ENCODE measurements around the gene ARHGEF28.

ARHGEF28 gene

DNA sequence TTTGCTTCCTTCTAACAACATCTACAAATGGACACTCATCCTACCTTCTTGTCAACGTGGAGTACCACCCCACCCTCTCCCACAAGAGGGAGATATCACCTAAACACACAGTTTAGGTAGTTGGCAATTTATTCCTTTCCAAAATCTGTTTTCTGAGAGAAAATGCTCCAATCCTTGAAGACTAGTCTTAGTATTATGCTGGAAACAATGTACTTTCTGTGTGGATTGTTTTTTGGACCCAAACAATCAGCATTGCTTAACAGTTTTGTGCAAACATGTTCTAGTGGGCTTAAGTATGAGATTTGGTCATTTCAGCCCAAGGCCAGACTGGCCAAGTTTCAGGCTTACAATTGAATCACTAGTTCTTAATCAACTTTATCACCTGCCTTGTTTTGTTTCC lies 359.1 kb downstream of the ARHGEF28 start:
- H3K9ac ChIP-seq (ENCODE audit: low read length): no peak overlapping the region
- H3K4me3 ChIP-seq (ENCODE audit: insufficient read depth in 1 of 2, low read depth in 1 of 2, low read length in 2 of 2): no peak overlapping the region
- no peak overlapping the region for H3K18ac ChIP-seq (ENCODE audit: low read depth in 1 of 2, low read length in 2 of 2)
- no peak overlapping the region for H2BK15ac ChIP-seq (ENCODE audit: low read depth, poor library complexity, severe bottlenecking)
- no peaks in the 10 kb centered on the region for H3K79me1 ChIP-seq (replicated peaks; ENCODE audit: low read length, poor library complexity, severe bottlenecking)
- H3K27ac ChIP-seq (ENCODE audit: low read length, poor library complexity, severe bottlenecking): no peak overlapping the region
- H2BK120ac ChIP-seq (ENCODE audit: low read depth, low read length): no peak overlapping the region
- H3K23ac ChIP-seq (ENCODE audit: low read length in 2 of 2): no peak overlapping the region
- no peak overlapping the region for H2AK5ac ChIP-seq (ENCODE audit: low read length, severe bottlenecking)
- H3K27me3 ChIP-seq (ENCODE audit: control insufficient read depth in 1 of 2, insufficient read depth in 1 of 2, low read length in 2 of 2): peaks cover 0 to 14% of the 10 kb centered on the region in 2 experiments
- no peak overlapping the region for H3K14ac ChIP-seq (ENCODE audit: low read length in 2 of 2)
- H3K4me1 ChIP-seq (ENCODE audit: control insufficient read depth, insufficient read depth, low read depth, low read length): peaks cover 2% of the 10 kb centered on the region
- H2AFZ ChIP-seq (ENCODE audit: low read depth, low read length): no peak overlapping the region
- H3K4ac ChIP-seq (ENCODE audit: low read depth in 1 of 2, low read length in 2 of 2): no peak overlapping the region
- H2BK5ac ChIP-seq (ENCODE audit: low read depth, low read length, poor library complexity, severe bottlenecking): no peak overlapping the region
- H3K36me3 ChIP-seq (ENCODE audit: control insufficient read depth in 1 of 2, insufficient read depth in 2 of 2, low read depth in 1 of 2, low read length in 2 of 2): no peaks in the 10 kb centered on the region
- no peak for DNase-seq
- 0% methylated on average over 1 of the region's 1 CpG for whole genome bisulfite sequencing
- peaks cover 3% of the 10 kb centered on the region for H3K9me3 ChIP-seq (ENCODE audit: control insufficient read depth, low read length)
- H4K8ac ChIP-seq (ENCODE audit: low read length): no peak overlapping the region
- H2BK12ac ChIP-seq (ENCODE audit: low read length in 2 of 2): no peak overlapping the region
- H3K4me2 ChIP-seq (ENCODE audit: low read length, poor library complexity, severe bottlenecking): no peak overlapping the region
- H4K91ac ChIP-seq (ENCODE audit: low read length): no peak overlapping the region

DNA sequence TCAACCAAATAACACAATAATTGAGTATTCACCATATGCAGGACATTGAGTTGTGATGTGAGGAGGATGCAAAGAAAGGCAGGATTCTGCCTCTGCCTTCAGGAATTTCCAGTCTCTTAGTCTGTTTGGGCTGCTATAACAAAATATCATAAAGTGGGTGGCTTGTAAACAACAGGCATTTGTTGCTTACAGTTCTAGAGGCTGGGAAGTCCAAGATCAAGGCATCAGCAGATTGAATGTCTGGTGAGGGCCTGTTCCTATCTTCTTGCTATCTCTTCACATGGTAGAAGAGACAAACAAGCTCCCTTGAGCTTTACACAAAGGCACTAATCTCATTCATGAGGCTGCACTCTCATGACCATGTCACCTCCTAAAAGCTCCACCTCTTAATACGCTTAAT lies 360.7 kb downstream of the ARHGEF28 start:
- no peak overlapping the region for H2BK5ac ChIP-seq (ENCODE audit: low read depth, low read length, poor library complexity, severe bottlenecking)

DNA sequence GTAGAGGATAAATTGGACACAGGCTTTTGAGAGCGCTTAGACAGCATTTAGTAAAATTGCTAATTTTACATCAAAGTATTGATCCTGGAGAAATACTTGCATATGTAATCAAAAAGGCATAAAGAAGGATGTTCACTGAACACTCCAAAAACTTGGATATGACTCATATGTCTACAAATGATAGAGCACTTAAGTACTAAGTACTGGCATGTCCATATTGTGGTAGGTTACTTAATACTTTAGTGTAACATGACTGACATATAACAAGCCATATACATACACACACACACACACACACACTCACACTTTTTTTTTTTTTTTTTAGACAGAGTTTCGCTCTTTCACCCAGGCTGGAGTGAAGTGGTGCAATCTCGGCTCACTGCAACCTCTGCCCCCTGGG lies 361.9 kb downstream of the ARHGEF28 start:
- Histone ChIP-seq H3K18ac (ENCODE audit: low read depth in 1 of 2, low read length in 2 of 2) (no peak overlapping the region), H2BK12ac (ENCODE audit: low read length in 2 of 2) (no peak overlapping the region), H3K36me3 (ENCODE audit: control insufficient read depth in 1 of 2, insufficient read depth in 2 of 2, low read depth in 1 of 2, low read length in 2 of 2) (no peaks in the 10 kb centered on the region), H3K4me3 (ENCODE audit: insufficient read depth in 1 of 2, low read depth in 1 of 2, low read length in 2 of 2) (no peak overlapping the region), H2BK120ac (ENCODE audit: low read depth, low read length) (no peak overlapping the region), H3K79me1 (replicated peaks; ENCODE audit: low read length, poor library complexity, severe bottlenecking) (no peaks in the 10 kb centered on the region), H4K91ac (ENCODE audit: low read length) (no peak overlapping the region), H3K27ac (ENCODE audit: low read length, poor library complexity, severe bottlenecking) (no peak overlapping the region), H3K9ac (ENCODE audit: low read length) (no peak overlapping the region), H2AFZ (ENCODE audit: low read depth, low read length) (no peak overlapping the region), H4K8ac (ENCODE audit: low read length) (no peak overlapping the region), H2BK15ac (ENCODE audit: low read depth, poor library complexity, severe bottlenecking) (no peak overlapping the region), H2AK5ac (ENCODE audit: low read length, severe bottlenecking) (no peak overlapping the region), H3K4ac (ENCODE audit: low read depth in 1 of 2, low read length in 2 of 2) (no peak overlapping the region), H3K23ac (ENCODE audit: low read length in 2 of 2) (no peak overlapping the region), H3K4me1 (ENCODE audit: control insufficient read depth, insufficient read depth, low read depth, low read length) (peaks cover 2% of the 10 kb centered on the region), H3K9me3 (ENCODE audit: control insufficient read depth, low read length) (no peaks in the 10 kb centered on the region), H3K27me3 (ENCODE audit: control insufficient read depth in 1 of 2, insufficient read depth in 1 of 2, low read length in 2 of 2) (peaks cover 0 to 32% of the 10 kb centered on the region in 2 experiments), H2BK5ac (ENCODE audit: low read depth, low read length, poor library complexity, severe bottlenecking) (no peak overlapping the region), H3K4me2 (ENCODE audit: low read length, poor library complexity, severe bottlenecking) (no peak overlapping the region), H3K14ac (ENCODE audit: low read length in 2 of 2) (no peak overlapping the region)
- 100% methylated on average over 1 of the region's 3 CpGs for WGBS
- DNase-seq: peak; percentile 6

More for the DNA sequence above, 360.7 kb downstream of the ARHGEF28 start:
- peaks cover 0 to 22% of the 10 kb centered on the region in 2 experiments for H3K27me3 ChIP-seq (ENCODE audit: control insufficient read depth in 1 of 2, insufficient read depth in 1 of 2, low read length in 2 of 2)
- H3K4ac ChIP-seq (ENCODE audit: low read depth in 1 of 2, low read length in 2 of 2): no peak overlapping the region
- no peak overlapping the region for H2BK15ac ChIP-seq (ENCODE audit: low read depth, poor library complexity, severe bottlenecking)
- H4K8ac ChIP-seq (ENCODE audit: low read length): no peak overlapping the region
- no peaks in the 10 kb centered on the region for H3K79me1 ChIP-seq (replicated peaks; ENCODE audit: low read length, poor library complexity, severe bottlenecking)
- no peak overlapping the region for H3K4me3 ChIP-seq (ENCODE audit: insufficient read depth in 1 of 2, low read depth in 1 of 2, low read length in 2 of 2)
- H2AFZ ChIP-seq (ENCODE audit: low read depth, low read length): no peak overlapping the region
- WGBS: 94% methylated on average over 1 of the region's 1 CpG
- H4K91ac ChIP-seq (ENCODE audit: low read length): no peak overlapping the region
- H3K14ac ChIP-seq (ENCODE audit: low read length in 2 of 2): no peak overlapping the region
- no peak overlapping the region for H3K18ac ChIP-seq (ENCODE audit: low read depth in 1 of 2, low read length in 2 of 2)
- no peaks in the 10 kb centered on the region for H3K36me3 ChIP-seq (ENCODE audit: control insufficient read depth in 1 of 2, insufficient read depth in 2 of 2, low read depth in 1 of 2, low read length in 2 of 2)
- no peak overlapping the region for H3K23ac ChIP-seq (ENCODE audit: low read length in 2 of 2)
- no peak overlapping the region for H2AK5ac ChIP-seq (ENCODE audit: low read length, severe bottlenecking)
- no peak overlapping the region for H3K9ac ChIP-seq (ENCODE audit: low read length)
- H2BK12ac ChIP-seq (ENCODE audit: low read length in 2 of 2): no peak overlapping the region
- H3K27ac ChIP-seq (ENCODE audit: low read length, poor library complexity, severe bottlenecking): no peak overlapping the region
- H3K4me1 ChIP-seq (ENCODE audit: control insufficient read depth, insufficient read depth, low read depth, low read length): peaks cover 2% of the 10 kb centered on the region
- H3K9me3 ChIP-seq (ENCODE audit: control insufficient read depth, low read length): no peaks in the 10 kb centered on the region
- DNase-seq: no peak
- no peak overlapping the region for H2BK120ac ChIP-seq (ENCODE audit: low read depth, low read length)
- no peak overlapping the region for H3K4me2 ChIP-seq (ENCODE audit: low read length, poor library complexity, severe bottlenecking)

- no peak overlapping the region for H3K4me2 ChIP-seq (ENCODE audit: low read length, poor library complexity, severe bottlenecking)
- H4K8ac ChIP-seq (ENCODE audit: low read length): no peak overlapping the region
- no peak overlapping the region for H3K14ac ChIP-seq (ENCODE audit: low read length in 2 of 2)
- H2AFZ ChIP-seq (ENCODE audit: low read depth, low read length): no peak overlapping the region
- peak overlapping the region in 1 of 2 experiments; percentile 42 for H2BK12ac ChIP-seq (ENCODE audit: low read length in 2 of 2)
- no peaks in the 10 kb centered on the region for H3K9me3 ChIP-seq (ENCODE audit: control insufficient read depth, low read length)
- no peaks in the 10 kb centered on the region for H3K36me3 ChIP-seq (ENCODE audit: control insufficient read depth in 1 of 2, insufficient read depth in 2 of 2, low read depth in 1 of 2, low read length in 2 of 2)
- no peak for DNase-seq
- WGBS: 73% methylated on average over 3 of the region's 3 CpGs
- no peaks in the 10 kb centered on the region for H3K79me1 ChIP-seq (replicated peaks; ENCODE audit: low read length, poor library complexity, severe bottlenecking)
- no peak overlapping the region for H3K9ac ChIP-seq (ENCODE audit: low read length)
- H3K18ac ChIP-seq (ENCODE audit: low read depth in 1 of 2, low read length in 2 of 2): no peak overlapping the region
- no peak overlapping the region for H2BK120ac ChIP-seq (ENCODE audit: low read depth, low read length)
- no peak overlapping the region for H3K23ac ChIP-seq (ENCODE audit: low read length in 2 of 2)
- no peak overlapping the region for H2BK15ac ChIP-seq (ENCODE audit: low read depth, poor library complexity, severe bottlenecking)
- no peak overlapping the region for H3K4me3 ChIP-seq (ENCODE audit: insufficient read depth in 1 of 2, low read depth in 1 of 2, low read length in 2 of 2)
- no peak overlapping the region for H3K27ac ChIP-seq (ENCODE audit: low read length, poor library complexity, severe bottlenecking)
- H2BK5ac ChIP-seq (ENCODE audit: low read depth, low read length, poor library complexity, severe bottlenecking): no peak overlapping the region
- H3K27me3 ChIP-seq (ENCODE audit: control insufficient read depth in 1 of 2, insufficient read depth in 1 of 2, low read length in 2 of 2): peaks cover 0 to 34% of the 10 kb centered on the region in 2 experiments
- H4K91ac ChIP-seq (ENCODE audit: low read length): no peak overlapping the region
- H2AK5ac ChIP-seq (ENCODE audit: low read length, severe bottlenecking): no peak overlapping the region
- no peak overlapping the region for H3K4ac ChIP-seq (ENCODE audit: low read depth in 1 of 2, low read length in 2 of 2)
- H3K4me1 ChIP-seq (ENCODE audit: control insufficient read depth, insufficient read depth, low read depth, low read length): no peaks in the 10 kb centered on the region
Observed at GRCh38 chr5:73989956-73990355, 364.0 kb downstream of the ARHGEF28 start.

Measured in mesenchymal stem cell (in vitro differentiated cells and primary cell).